HCT116 (cell line): ENCODE results near the gene CACNA1A.

Experiments
- CEBPB ChIP-seq: IDR thresholded peaks from 2 replicates; pipeline ENCODE4 v1.6.1; 2012; ENCODE audit warnings: low read depth
- CTCF ChIP-seq, 3 experiments: fragments of 200-600 bp in 1 of 3; sonication (generic) in 1 of 3; IDR thresholded peaks in 2 of 3; conservative IDR thresholded peaks in 1 of 3; 2 replicates each; pipeline ENCODE4 v1.5.1; 2012 to 2017; ENCODE audit warnings: low read depth in 2 of 3, low read length in 2 of 3, antibody characterized with exemption in 1 of 3, borderline replicate concordance in 1 of 3, control low read depth in 1 of 3, mild to moderate bottlenecking in 1 of 3, mixed read lengths in 1 of 3, mixed run types in 1 of 3, moderate library complexity in 1 of 3; ENCODE audit not compliant: insufficient read depth in 1 of 3
- EGR1 ChIP-seq: IDR thresholded peaks from 2 replicates; pipeline ENCODE4 v1.6.1; 2012; ENCODE audit warnings: low read depth
- EZH2 ChIP-seq: fragments of 200-600 bp; sonication (generic); IDR thresholded peaks from 2 replicates; pipeline ENCODE4 v1.6.1; 2017; ENCODE audit warnings: antibody characterized with exemption, mixed run types
- JUND ChIP-seq: IDR thresholded peaks from 2 replicates; pipeline ENCODE4 v1.6.1; 2012
- POLR2A ChIP-seq: IDR thresholded peaks from 2 replicates; pipeline ENCODE4 v1.7.0; 2011; ENCODE audit warnings: borderline replicate concordance; ENCODE audit not compliant: insufficient read depth, insufficient read length; ENCODE audit errors: extremely low read depth

GRCh38 chr19:13198634-13199033, 307.6 kb downstream of the CACNA1A start:
- TF ChIP-seq CTCF (IDR thresholded peaks at IDR 0.05 in 2 of 3, conservative IDR thresholded peaks at IDR 0.05 in 1 of 3; ENCODE audit: borderline replicate concordance in 1 of 3, insufficient read depth in 1 of 3, low read depth in 2 of 3, low read length in 2 of 3), result no peak
- no peak for TF ChIP-seq CEBPB
- TF ChIP-seq JUND, result no peak
- no peak for TF ChIP-seq POLR2A
- TF ChIP-seq EZH2, result no peak
- TF ChIP-seq EGR1, result no peak
